ENCODE data around the gene DGCR2.

DGCR2 gene

DNA sequence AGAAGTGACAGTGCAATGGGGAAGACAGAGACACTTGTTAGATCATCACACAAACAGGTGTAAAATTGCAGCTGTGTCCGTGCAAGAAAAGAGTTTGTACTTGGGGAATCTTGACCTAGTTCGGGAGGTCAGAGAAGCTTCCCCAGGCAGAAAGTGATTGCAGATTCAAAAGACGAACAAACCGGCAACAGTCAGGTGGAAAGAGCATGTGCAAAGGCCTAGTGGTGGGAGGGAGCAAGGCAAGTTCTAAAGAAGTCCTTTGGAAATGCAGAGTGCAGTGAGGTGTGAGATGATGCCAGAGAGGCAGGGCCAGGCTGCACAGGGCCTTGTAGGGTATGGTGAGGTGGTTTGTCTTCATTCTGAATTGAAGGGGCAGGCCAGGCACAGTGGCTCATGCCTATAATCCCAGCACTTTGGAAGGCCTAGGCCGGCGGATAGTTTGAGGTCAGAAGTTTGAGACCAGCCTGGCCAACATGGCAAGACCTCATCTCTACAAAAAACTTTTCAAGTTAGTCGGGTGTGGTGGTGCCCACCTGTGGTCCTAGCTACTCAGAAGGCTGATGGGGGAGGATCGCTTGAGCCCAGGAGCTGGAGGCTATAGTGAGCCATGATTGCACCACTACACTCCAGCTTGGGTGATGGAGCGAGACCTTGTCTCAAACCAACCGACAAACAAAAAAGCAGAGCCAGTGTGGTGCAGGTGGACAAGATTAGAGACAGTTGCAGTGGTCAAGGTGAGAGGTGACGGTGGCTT, 24.2 kb upstream of the DGCR2 start:
- no peak for DNase-seq

DNA sequence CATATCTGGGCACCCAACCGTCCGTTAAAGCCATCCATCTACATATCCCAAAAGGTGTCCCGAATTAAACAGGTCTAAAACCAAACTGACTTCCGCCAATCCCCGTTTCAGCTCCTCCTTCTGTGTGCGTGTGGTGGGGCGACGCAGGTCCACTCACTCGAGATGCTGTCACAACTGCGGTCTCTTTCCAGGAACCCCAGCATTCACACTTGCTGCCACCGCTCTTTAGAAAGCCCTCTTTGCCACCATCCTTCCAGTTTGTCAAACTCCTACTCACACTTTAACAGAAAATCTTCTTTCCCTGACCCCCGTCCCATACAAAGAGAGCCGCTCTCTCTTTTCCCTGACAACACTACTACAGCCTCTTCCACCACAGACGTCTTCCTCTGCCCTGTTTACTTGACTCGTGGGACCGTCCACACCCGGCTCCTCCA, 21.8 kb upstream of the DGCR2 start:
- no peak for DNase-seq

DNA sequence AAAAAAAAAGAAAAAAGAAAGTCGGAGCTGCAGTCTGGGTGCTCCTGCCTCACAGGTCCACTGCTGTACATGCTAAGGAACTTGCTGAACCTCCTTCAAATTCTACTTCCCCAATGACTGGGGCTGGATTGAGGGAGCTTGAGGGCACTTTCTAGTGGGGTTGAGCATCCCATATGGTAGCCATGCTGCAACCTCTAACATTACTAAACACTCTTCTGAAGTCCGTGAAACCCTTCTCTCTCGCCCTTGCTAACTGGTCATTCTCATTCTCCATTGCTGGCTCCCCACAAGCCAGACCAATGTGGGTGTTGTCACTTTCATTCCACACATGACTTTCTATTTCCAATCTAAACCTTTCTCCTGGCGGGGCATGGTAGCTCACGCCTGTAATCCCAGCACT, 21.0 kb upstream of the DGCR2 start:
- no peak for DNase-seq

DNA sequence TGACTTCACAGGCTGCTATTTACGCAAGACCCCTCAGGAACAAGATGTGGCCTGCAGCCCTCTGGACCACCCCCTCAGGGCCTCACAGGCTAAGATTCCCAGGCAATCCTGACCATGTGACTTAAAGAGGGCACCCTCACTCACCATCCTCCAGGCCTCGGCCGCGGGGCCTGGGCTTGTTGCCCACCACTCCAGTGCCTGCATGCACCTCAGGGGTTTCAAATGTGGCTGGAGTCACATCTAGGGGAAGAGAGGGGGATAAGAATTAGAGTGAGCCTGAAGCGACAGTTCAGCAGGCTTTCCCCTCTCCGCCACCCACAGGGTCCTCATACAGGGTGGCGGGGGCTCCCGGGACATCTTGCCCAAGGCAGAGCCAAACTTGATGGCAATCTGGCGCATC, 20.2 kb upstream of the DGCR2 start:
- DNase-seq = no peak

DNA sequence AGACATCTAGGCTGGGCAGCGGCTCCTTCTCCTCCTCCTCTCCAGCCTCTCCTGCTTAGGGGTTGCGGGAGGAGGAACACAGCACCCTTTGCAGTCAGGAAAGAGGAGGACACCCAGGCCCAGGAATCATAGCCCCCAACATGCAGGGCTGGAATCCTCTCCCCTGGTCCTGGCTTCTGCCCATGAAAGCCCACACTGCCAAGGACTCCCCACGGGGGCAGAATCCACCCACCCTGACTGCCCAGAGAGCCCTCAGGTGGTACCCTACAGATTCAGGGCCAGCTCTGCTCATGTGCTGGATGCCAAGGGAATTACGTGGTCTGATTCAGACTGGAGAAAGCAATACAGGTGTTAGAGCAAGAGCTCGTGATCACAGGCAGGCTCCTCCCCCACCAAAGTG, 17.8 kb upstream of the DGCR2 start:
- no peak for DNase-seq

DNA sequence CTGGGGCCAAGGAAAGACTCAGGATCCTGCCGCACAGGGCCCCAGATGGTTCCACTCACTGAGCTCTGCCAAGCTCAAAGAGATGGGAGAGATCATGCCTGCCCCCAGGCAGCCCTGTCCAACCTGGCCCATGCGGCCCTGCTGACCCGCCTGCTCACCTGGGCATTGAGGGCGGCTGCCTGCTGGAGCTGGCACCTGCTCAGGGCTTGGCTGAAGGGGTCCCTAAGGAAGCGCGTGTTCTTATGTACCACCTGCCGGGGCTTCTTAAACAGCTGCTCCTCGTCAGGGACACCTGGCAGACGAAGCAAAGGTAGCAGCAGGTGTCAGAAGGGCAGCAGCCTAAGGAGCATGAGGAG, 16.8 kb upstream of the DGCR2 start:
- DNase-seq = no peak

DNA sequence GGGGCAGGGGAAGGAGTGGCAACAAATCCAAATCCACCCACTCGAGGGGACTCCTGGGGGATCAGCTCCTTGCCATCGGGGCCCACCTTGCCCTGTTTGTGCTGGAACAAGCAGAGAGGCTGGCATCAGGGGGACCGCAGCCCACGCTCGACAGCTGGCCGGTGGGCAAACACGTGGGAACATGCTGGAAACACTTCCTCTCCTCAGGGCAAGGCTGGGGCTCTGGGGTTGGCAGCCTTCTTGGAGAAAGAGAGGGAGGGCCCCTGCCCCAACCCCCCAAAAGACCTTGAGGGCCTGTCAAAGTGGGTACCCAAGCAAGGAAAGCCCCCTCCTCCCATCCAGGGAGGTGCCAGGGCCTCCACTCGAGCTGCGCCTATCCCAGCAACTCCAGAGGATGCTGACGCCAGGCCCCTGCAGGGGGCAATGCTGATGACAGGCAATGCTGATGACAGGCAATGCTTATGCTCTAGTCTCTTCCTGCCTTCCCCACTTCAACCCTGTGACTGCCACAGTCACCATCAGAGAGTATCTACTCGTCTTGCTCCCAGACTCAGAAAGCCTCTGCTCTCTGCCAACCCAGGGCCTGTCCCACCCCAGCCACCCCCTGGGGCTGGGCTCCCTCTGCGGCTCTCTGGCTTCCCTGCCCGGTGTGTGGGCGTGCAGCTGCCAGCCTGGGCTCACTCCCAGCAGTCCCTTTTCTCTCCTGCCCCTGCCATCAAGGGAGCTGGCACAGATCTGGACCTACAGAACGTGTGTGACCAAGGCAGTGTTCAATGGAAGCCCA, 16.2 kb upstream of the DGCR2 start:
- DNase-seq = no peak

DNA sequence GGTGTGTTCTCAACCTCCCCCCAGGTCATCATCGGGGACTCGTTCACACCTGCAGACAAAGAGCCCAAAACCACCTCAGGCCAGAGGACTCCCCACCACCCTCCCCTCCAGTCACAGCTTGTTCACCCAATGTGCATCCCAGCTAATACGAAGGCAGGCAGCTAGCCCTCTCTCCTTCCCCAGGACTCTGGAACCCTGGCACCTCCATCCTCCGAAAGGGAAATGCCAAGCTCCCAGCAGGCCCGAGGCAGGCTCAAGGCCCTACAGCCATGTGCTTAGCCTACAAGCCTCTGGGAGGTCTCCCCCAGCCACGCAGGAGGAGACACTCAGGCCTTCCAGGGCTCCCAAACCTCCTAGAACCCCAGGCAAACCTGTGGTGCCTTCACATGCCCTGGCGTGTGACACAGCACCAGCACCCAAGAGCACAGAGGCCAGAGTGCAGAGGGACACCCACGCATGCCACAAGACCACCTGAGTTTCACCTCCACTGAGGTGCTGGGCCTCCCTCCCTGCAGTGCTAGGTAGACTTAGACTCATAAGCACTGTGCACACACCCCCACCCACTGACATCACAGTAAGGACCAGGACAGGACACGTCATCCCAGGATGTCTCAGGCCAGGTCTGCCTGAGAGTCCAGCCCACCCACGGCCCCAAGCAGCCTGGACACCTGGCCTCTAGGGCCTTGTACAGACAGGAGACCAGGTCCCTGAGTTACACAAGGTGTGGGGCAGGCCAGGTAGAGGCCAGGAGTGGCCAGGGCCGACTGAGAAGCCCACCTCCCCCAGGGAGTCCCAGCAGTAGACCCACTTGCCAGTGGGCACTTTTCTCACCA, 15.4 kb upstream of the DGCR2 start:
- DNase-seq = no peak

DNA sequence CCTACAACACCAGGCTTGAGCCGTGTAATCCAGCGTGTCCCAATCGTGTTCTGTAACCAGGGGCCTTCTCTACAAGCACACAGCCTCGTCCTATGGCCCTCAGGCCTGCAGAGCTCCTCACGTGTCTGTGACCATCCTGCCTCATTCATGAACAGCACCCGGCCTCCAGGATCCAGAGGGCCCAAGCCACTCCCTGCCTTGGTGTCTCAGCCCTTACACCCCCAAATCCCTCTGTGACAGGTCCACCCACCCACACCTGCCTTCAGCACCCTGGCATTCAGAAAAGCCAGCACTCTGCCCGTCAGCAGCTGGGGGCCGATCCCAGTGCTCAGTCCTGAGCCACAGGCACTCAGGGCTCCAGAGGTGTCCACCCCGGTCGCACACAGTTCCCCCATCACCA, 14.7 kb upstream of the DGCR2 start:
- DNase-seq = no peak

DNA sequence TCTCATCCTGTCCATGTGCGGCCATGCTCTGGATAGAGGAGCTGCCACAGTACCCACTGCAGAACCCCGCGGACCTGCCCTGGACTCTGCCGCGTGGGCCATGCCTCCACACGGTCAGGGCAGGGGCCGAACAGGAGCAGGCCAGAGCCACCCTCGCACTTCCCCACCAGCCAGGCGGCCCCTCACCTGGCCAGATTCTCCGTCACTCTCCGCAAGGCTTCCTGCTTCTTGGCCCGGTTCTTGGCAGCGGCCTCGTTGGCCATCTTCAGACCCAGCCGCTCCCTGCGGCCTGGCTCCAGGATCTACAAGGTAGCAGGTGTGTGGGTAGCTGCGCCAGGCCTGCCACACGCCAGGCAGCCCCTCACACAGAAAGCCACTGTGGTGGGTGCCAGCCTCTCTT, 12.7 kb upstream of the DGCR2 start:
- no peak for DNase-seq

DNA sequence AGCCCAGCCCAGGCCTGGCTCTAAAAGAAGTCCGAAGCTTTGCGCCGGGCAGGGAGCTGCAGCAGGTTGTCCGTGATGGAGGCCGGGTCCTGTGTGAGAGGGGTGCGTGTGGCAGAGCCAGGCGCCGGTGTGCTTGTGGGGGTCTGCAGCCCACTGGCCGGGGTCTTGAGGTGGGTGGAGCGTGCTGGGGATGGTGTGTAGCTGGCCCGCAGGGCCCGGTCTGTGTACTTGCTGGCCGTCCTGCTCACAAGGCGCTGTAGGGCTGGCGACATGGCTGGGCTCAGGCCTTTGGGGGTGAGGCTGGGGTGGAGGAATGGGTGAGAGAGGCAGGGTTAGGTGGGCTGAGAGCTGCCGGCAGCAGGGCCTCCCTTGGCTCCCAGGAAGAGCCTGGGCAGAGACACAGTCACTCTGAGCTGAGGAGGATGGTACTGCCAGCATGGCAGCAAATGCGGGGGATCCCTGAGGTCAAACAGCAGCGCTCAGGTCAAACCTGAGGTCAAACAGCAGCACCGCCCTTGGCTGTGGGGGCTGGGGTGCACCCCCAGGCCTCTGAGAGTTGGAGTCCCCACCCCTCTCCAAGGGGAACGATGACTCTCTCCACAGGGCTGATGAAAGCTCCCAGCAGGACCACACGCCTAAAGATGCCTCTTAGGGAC, 12.1 kb upstream of the DGCR2 start:
- no peak for DNase-seq

DNA sequence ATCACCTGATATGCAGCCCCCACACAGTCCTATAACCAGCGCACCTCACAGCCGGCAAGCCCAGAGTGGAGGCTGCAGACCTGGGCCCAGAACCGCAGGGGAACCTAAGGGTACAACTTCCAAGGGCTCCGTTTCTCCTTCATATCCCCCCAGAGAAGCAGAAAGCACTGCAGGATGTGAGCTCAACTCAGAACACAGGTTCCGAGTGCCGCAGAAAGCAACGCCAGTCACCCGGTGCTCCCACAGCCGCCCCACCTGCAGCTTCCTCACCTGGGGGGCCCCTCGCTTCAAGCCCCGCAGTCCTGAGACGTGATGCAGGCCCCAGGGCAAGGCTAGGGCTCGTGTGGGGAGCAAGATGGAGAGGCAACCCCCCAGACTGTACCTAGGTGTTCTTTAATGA, 11.3 kb upstream of the DGCR2 start:
- no peak for DNase-seq

DNA sequence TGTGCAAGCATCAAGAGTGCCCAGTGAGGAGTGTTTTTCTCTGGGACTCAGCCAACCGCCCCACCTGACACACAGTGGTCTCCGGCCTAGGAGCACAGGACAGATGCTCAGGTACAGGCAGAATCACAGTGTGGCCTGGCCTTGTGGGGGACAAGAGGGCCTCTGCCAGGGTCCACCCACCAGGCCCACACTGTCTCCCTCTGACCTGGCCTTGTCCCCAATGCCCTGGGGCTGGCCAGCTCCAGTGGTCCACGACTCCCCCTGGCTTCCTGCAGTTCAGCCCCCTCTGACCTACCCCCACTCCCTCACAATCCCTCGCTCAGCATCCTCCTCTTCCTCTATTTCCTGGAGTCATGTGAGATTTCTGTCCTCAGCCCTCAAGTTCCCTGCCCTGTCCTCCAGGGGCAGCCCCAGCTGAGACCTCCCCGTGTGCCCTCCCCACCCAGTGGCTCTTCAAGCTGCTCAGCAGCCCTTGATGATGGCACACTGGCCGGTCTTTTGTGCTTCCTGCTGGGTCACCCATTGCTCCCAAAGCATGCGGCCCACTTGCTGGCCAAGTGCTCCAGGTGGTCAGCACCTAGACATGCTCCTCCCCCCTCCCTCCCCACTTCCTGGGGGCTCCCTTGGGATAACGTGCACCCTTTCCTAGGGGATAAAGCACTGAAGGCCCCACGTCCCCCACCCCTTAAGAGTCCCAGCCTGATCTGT, 10.6 kb upstream of the DGCR2 start:
- no peak for DNase-seq

DNA sequence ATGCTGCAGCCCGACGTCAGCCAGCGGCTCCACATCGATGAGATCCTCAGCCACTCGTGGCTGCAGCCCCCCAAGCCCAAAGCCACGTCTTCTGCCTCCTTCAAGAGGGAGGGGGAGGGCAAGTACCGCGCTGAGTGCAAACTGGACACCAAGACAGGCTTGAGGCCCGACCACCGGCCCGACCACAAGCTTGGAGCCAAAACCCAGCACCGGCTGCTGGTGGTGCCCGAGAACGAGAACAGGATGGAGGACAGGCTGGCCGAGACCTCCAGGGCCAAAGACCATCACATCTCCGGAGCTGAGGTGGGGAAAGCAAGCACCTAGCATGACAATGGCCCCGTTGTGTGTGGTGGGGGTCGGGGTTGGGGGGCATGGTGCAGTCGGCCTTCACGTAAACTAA, 9.9 kb upstream of the DGCR2 start:
- DNase-seq = no peak

DNA sequence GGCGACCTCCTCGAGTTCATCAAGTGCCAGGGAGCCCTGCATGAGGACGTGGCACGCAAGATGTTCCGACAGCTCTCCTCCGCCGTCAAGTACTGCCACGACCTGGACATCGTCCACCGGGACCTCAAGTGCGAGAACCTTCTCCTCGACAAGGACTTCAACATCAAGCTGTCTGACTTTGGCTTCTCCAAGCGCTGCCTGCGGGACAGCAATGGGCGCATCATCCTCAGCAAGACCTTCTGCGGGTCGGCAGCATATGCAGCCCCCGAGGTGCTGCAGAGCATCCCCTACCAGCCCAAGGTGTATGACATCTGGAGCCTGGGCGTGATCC, 9.4 kb upstream of the DGCR2 start:
- DNase-seq = no peak

DNA sequence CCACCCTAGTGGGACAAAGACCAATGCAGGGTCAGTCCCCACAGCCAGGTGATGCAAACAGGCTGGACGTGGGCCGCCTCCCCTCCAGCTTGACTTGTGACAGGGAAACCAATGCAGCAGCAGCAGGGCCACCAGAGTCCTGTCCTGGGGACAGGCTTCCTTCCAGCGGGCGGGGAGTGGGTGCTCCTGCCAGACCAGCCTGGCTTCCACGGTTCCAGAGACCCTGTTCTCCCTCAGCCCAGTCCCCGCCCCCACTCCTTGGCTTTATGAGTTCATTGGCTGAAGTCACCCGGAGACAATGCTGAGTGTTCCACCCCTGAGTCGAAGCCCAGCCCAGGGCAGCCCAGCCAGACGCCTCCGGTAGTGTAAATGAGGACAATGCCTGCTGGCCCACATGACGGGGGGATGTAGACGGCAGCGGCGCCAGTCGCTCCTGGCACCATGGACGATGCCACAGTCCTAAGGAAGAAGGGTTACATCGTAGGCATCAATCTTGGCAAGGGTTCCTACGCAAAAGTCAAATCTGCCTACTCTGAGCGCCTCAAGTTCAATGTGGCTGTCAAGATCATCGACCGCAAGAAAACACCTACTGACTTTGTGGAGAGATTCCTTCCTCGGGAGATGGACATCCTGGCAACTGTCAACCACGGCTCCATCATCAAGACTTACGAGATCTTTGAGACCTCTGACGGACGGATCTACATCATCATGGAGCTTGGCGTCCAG, 8.9 kb upstream of the DGCR2 start, which contains the start of gene TSSK2:
TSS of gene TSSK2 (plus strand) at position 350 of the 726 bp plus-strand sequence. CDS start at position 442, 92 bp downstream.
- DNase-seq = no peak

DNA sequence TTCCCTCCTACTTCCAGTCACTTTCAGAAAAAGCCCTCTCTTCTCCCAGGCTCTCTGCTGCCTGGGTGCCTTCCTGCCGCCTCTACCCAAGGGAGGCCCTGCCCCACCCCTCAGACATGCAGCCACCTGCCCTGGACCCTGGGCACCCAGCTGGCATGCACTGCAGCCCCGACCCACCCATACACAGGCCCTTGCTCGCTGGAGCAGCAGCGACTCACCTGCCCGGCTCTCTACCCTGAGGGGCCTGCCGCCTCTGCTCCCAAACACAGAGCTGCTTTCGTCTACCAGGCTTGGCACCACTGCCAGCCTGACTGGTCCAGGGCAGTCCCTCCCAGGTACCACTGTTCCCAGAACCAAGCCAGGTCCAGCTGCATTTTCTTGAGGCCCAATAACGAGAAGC, 7.7 kb upstream of the DGCR2 start:
- DNase-seq = peak; percentile 23

DNA sequence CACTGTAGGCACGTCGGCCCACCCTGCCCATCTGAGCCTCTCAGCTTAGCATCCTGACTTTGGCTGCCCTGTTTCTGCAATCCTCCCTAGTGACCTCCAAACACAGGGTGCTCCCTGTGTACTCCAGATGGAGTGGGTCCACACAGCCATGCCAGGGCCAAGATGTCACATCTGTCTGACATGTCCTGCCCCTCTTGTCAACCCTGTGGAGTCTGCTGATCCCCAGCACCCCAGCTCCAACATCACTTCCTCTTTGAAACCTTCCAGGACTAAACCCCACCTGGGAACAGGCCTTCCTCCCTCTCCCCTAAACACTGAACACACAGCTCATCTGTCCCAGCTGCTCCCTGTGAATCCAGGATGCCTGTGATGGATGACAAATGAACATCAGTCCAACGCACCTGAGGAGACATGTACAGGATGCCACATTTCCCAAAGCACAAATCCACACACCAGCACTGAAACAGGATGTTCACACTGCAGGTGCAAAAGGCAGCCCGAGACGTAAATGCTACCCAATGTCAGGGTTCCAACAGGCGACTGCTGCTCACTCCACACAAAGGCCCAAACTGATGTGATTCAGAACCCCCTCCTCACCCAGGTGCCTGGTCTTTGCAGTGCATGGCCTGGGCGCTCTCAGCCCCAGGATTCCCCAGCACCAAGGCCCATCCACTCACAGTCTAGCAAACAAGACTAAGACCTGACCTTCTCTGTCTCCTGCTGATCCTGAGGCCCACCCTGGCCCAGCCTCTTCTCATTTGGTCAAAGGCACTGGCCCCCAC, 6.9 kb upstream of the DGCR2 start:
- no peak for DNase-seq

DNA sequence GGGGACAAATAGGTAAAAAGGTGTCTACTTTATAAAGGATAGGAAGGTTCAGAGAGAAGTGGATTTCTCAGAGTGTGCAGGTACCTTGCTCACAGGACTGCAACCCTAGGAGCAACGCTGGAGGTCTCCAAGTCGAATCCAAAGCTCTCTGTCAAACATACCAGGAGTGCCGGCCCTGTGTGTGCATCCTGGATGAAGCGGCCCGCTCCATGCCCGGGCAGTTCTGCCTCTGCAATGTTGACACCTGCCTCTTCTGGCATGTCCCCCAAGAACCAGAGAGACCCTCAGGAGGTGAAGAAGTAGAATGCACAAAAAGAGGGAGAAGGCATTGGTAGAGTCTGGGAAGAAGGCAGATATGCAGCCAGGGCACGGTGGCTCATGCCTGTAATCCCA, 5.8 kb upstream of the DGCR2 start:
- DNase-seq = no peak

DNA sequence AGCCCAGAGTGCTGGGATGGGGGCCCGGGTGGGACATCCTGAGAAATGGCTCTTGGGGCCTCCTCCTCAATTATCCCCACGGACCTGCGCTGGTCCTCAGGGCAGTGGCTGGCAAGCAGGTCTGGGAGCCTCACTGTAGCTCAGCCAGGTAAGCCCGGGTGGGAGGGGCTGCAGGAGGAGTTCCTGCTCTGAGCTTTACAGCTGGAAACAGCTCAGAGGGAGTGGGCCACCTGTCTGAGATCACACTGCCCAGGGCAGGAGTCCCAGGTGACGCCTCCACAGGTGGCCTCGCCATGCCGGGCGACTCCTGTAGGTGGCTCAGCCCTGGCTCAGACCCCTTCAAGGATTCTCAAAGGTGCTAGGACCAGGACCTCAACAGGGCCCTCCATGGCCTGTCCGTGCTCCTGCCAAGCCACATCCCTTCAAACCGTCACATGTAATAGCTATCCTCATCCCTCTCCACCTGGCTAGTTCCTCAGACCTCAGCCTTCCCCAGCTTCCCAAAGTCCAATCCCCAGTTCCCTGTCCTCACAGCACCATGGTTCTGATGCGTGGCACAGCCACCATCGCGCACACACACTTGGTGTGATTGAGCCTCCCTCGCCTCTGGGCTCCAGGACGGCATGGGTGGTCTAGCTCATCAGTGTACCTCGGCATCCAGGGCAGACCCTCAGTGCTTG, 5.3 kb upstream of the DGCR2 start:
- DNase-seq = no peak
